OCI-LY1 (cell line): ENCODE results near the gene HCST.
A peak's percentile ranks its signal among the peaks of the same experiment; 100 is the strongest.

Experiments
- H2AFZ ChIP-seq: fragments of 200-600 bp; sonication (generic), shearing (Covaris generic); 2 replicates; pipeline ENCODE4 v1.6.0; 2014; ENCODE audit warnings: antibody characterized with exemption, mild to moderate bottlenecking, low read length
- H3F3A ChIP-seq: fragments of 200-600 bp; sonication (generic), shearing (Covaris generic); 2 replicates; pipeline ENCODE4 v1.6.0; 2014; ENCODE audit warnings: mild to moderate bottlenecking, antibody characterized with exemption, low read length, moderate library complexity; ENCODE audit not compliant: insufficient read depth
- H3K27ac ChIP-seq: fragments of 200-600 bp; sonication (generic); 2 replicates; pipeline ENCODE4 v1.5.1; 2014; ENCODE audit warnings: low read length, mixed run types, mild to moderate bottlenecking, low read depth; ENCODE audit not compliant: poor library complexity, severe bottlenecking
- H3K27me3 ChIP-seq: fragments of 200-600 bp; sonication (generic); 2 replicates; pipeline ENCODE4 v1.6.0; 2014; ENCODE audit warnings: antibody characterized with exemption, mild to moderate bottlenecking, low read length, moderate library complexity; ENCODE audit not compliant: insufficient read depth
- H3K36me3 ChIP-seq: fragments of 200-600 bp; sonication (generic); 2 replicates; pipeline ENCODE4 v1.6.1; 2014; ENCODE audit warnings: mild to moderate bottlenecking, antibody characterized with exemption, low read length, moderate library complexity, mixed read lengths; ENCODE audit not compliant: insufficient read depth
- H3K4me1 ChIP-seq: fragments of 200-600 bp; sonication (generic); 2 replicates; pipeline ENCODE4 v1.5.1; 2014; ENCODE audit warnings: mild to moderate bottlenecking, low read length, moderate library complexity; ENCODE audit not compliant: insufficient read depth, severe bottlenecking
- H3K4me2 ChIP-seq: fragments of 200-600 bp; sonication (generic), shearing (Covaris generic); 2 replicates; pipeline ENCODE4 v1.6.1; 2014; ENCODE audit warnings: low read length
- H3K4me3 ChIP-seq: fragments of 200-600 bp; sonication (generic); 2 replicates; pipeline ENCODE4 v1.5.1; 2014; ENCODE audit warnings: low read length, low read depth, mild to moderate bottlenecking, mixed read lengths; ENCODE audit not compliant: poor library complexity, severe bottlenecking
- H3K79me2 ChIP-seq: fragments of 200-600 bp; shearing (Covaris generic); 2 replicates; pipeline ENCODE4 v1.6.1; 2016; ENCODE audit warnings: mixed run types, low read length, mixed read lengths; ENCODE audit not compliant: insufficient read depth
- H3K9ac ChIP-seq: fragments of 200-600 bp; sonication (generic), shearing (Covaris generic); 2 replicates; pipeline ENCODE4 v1.6.1; 2014; ENCODE audit warnings: mild to moderate bottlenecking, low read length, mixed read lengths
- H3K9me2 ChIP-seq: fragments of 200-600 bp; sonication (generic), shearing (Covaris generic); 2 replicates; pipeline ENCODE4 v1.6.1; 2014; ENCODE audit warnings: low read depth, mild to moderate bottlenecking, low read length, mixed read lengths
- H3K9me3 ChIP-seq: fragments of 200-600 bp; shearing (Covaris generic); 2 replicates; pipeline ENCODE4 v1.6.1; 2014; ENCODE audit warnings: low read length, mixed read lengths
- H4K20me1 ChIP-seq: fragments of 200-600 bp; sonication (generic), shearing (Covaris generic); 2 replicates; pipeline ENCODE4 v1.6.0; 2016; ENCODE audit warnings: mild to moderate bottlenecking, low read length; ENCODE audit not compliant: insufficient read depth
- EZH2 ChIP-seq: fragments of 200-600 bp; sonication (generic), shearing (Covaris generic); IDR thresholded peaks from 2 replicates; pipeline ENCODE4 v1.8.0; 2017; ENCODE audit warnings: borderline replicate concordance, mixed run types, mild to moderate bottlenecking, antibody characterized with exemption, low read length, moderate library complexity, mixed read lengths
- TF ChIP-seq, protein P1 (sequence below): fragments of 200-600 bp; sonication (generic), shearing (Covaris generic); IDR thresholded peaks from 2 replicates; pipeline ENCODE4 v1.5.1; 2017; ENCODE audit warnings: mild to moderate bottlenecking, antibody characterized with exemption, low read length, moderate library complexity, mixed read lengths

The HCST gene

DNA sequence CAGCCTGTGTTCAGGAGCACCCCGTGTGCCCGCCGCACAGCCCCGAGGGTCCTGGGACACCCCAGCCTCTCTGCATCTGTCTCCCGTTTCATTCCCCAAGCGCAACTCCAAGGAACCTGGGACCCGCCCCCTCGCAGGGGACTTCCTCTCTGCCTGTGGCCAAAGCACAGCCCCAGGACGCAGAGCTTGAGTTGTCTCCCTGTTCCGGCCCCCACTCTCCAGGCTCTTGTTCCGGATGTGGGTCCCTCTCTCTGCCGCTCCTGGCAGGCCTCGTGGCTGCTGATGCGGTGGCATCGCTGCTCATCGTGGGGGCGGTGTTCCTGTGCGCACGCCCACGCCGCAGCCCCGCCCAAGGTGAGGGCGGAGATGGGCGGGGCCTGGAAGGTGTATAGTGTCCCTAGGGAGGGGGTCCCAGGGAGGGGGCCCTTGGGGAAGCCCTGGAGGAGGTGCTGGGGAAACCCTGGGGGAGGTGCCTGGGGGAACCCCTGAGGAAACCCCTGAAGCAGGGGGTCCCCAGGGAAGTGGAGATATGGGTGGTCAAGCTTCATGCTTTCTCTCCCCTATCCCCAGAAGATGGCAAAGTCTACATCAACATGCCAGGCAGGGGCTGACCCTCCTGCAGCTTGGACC is 1.3 kb downstream of the HCST start:
- peak overlapping the region; percentile 71 for H3K4me3 ChIP-seq
- H3K4me1 ChIP-seq: peaks cover 34% of the 10 kb centered on the region
- no peaks in the 10 kb centered on the region for H3K9me3 ChIP-seq
- no peak overlapping the region for H2AFZ ChIP-seq
- no peaks in the 10 kb centered on the region for H4K20me1 ChIP-seq
- H3K4me2 ChIP-seq: peak overlapping the region; percentile 92
- no peak for TF ChIP-seq EZH2
- TF ChIP-seq, protein P1, sequence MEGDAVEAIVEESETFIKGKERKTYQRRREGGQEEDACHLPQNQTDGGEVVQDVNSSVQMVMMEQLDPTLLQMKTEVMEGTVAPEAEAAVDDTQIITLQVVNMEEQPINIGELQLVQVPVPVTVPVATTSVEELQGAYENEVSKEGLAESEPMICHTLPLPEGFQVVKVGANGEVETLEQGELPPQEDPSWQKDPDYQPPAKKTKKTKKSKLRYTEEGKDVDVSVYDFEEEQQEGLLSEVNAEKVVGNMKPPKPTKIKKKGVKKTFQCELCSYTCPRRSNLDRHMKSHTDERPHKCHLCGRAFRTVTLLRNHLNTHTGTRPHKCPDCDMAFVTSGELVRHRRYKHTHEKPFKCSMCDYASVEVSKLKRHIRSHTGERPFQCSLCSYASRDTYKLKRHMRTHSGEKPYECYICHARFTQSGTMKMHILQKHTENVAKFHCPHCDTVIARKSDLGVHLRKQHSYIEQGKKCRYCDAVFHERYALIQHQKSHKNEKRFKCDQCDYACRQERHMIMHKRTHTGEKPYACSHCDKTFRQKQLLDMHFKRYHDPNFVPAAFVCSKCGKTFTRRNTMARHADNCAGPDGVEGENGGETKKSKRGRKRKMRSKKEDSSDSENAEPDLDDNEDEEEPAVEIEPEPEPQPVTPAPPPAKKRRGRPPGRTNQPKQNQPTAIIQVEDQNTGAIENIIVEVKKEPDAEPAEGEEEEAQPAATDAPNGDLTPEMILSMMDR: no peak
- no peaks in the 10 kb centered on the region for H3K27me3 ChIP-seq
- H3K9me2 ChIP-seq: no peaks in the 10 kb centered on the region
- no peaks in the 10 kb centered on the region for H3F3A ChIP-seq
- no peaks in the 10 kb centered on the region for H3K36me3 ChIP-seq
- peak overlapping the region; percentile 90 for H3K27ac ChIP-seq
- H3K9ac ChIP-seq: peak overlapping the region; percentile 83
- H3K79me2 ChIP-seq: 0 out of 2 replicates have a peak, but pooled peaks cover 3% of the 10 kb centered on the region

DNA sequence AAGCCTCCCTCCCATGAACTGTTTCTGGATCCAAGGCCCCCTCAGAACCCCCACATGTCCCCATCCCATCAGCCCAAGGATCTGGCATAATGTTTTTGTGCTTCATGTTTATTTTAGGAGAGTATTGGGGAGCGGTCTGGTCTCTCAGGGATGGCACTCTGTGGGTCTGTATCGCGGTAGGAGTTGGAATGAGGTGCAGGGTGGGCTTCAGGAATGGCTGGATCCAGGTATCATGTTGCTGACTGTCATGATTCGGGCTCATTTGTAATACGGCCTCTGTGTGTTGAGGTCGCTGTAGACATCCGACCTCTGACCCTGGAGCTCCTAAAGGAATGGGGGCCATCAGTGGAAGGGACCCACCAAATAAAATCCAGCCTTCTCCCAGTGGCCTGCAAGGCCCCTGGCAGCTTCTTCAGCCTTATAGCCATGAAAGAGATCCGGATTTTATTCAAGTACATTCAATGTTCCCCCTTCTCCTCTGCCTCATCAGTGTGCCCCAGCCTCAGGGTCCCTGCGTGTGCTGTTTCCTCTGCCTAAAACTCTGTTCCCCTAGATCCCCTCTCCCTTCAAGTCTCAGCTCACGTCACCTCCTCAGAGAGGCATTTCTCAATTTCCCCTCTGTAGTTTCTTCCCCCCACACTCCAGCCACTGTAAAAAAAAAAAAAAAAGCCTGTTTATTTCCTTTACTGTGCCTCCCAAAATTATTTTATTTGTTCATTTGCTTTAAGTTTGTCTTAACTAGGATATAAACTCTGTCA is 2.2 kb downstream of the HCST start:
- Histone ChIP-seq H3K9ac (no peak overlapping the region), H3K4me2 (no peak overlapping the region), H3F3A (no peaks in the 10 kb centered on the region), H3K27ac (no peak overlapping the region), H3K9me2 (no peaks in the 10 kb centered on the region), H3K4me3 (no peak overlapping the region), H3K36me3 (no peaks in the 10 kb centered on the region), H4K20me1 (no peaks in the 10 kb centered on the region), H3K4me1 (peaks cover 38% of the 10 kb centered on the region), H3K27me3 (no peaks in the 10 kb centered on the region), H3K79me2 (no peaks in the 10 kb centered on the region), H3K9me3 (no peaks in the 10 kb centered on the region), H2AFZ (no peak overlapping the region)
- TF ChIP-seq EZH2: no peak
- TF ChIP-seq, protein P1: no peak

DNA sequence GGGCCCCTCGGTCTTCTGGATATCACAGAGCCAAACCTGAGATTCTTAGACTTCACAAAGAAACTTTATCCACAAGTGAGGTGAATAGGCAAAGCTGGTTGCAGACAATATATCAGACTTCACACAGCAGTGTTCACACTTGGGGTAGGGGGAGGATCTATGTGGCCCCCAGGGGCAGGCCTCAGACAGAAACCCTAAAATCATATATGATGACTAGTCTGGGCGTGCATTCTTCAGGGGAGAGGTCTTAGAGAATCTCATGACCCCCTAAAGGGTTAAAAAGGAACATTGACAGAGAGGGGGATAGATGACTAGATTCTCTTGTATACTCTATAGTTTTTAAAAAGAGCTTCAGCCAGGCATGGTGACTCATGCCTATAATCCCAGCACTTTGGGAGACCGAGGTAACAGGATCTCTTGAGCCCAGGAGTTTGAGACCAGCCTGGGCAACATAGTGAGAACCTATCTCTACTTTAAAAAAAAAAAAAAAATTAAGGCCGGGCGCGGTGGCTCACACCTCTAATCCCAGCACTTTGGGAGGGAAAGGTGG is 2.9 kb downstream of the HCST start:
- H4K20me1 ChIP-seq: no peaks in the 10 kb centered on the region
- no peak for TF ChIP-seq EZH2
- TF ChIP-seq, protein P1: no peak
- no peaks in the 10 kb centered on the region for H3K36me3 ChIP-seq
- H3K4me1 ChIP-seq: peaks cover 42% of the 10 kb centered on the region
- H3K9ac ChIP-seq: no peak overlapping the region
- no peaks in the 10 kb centered on the region for H3K9me3 ChIP-seq
- H3K9me2 ChIP-seq: no peaks in the 10 kb centered on the region
- H3K27me3 ChIP-seq: no peaks in the 10 kb centered on the region
- H3F3A ChIP-seq: no peaks in the 10 kb centered on the region
- no peak overlapping the region for H3K27ac ChIP-seq
- H2AFZ ChIP-seq: no peak overlapping the region
- H3K4me3 ChIP-seq: no peak overlapping the region
- no peaks in the 10 kb centered on the region for H3K79me2 ChIP-seq
- no peak overlapping the region for H3K4me2 ChIP-seq
